DMS 273 (cell line): ENCODE data around the gene C7orf25.
A peak's percentile ranks its signal among the peaks of the same experiment; 100 is the strongest.
"Not testable (repeated sequence)": the region's sequence is repeated elsewhere in the genome, so short reads cannot be mapped to it uniquely, and the experiment has no call there.

Experiments used
- DNase-seq: peaks from one replicate; lab custom pipeline; 2025; ENCODE audit not compliant: unreplicated experiment; lab: John Stamatoyannopoulos, UW

Gene C7orf25

GRCh38 chr7:42930889-42931288 lies 19.0 kb upstream of the C7orf25 start:
- no peak for DNase-seq

- no peak for DNase-seq
These were observed 17.6 kb upstream of the C7orf25 start for GRCh38 chr7:42929449-42929848.

GRCh38 chr7:42928754-42929153 lies 16.9 kb upstream of the C7orf25 start:
- DNase-seq = no peak

GRCh38 chr7:42926204-42926603 lies 14.3 kb upstream of the C7orf25 start:
- no peak for DNase-seq

- DNase-seq = no peak
These were observed 13.8 kb upstream of the C7orf25 start for GRCh38 chr7:42925630-42926029.

- no peak for DNase-seq
These were observed 12.5 kb upstream of the C7orf25 start for GRCh38 chr7:42924223-42924838.

- no peak for DNase-seq
These were observed 10.3 kb upstream of the C7orf25 start for GRCh38 chr7:42922017-42922753.

- no peak for DNase-seq
These were observed 3.5 kb upstream of the C7orf25 start for GRCh38 chr7:42915356-42915755.

- DNase-seq = no peak
These were observed 2.7 kb upstream of the C7orf25 start for GRCh38 chr7:42914421-42915045.

GRCh38 chr7:42914009-42914408 lies 2.1 kb upstream of the C7orf25 start:
- DNase-seq = no peak

GRCh38 chr7:42913591-42913990 lies 1.7 kb upstream of the C7orf25 start:
- no peak for DNase-seq

- no peak for DNase-seq
These were observed 1.6 kb downstream of the C7orf25 start for GRCh38 chr7:42910306-42910705.

GRCh38 chr7:42907316-42907715 lies 4.6 kb downstream of the C7orf25 start:
- DNase-seq = no peak

GRCh38 chr7:42906181-42906580 lies 5.7 kb downstream of the C7orf25 start:
- DNase-seq = no peak

- DNase-seq = no peak
These were observed 9.5 kb downstream of the C7orf25 start for GRCh38 chr7:42902331-42902730.

GRCh38 chr7:42900842-42901241 lies 11.0 kb downstream of the C7orf25 start:
- no peak for DNase-seq

- no peak for DNase-seq
These were observed 18.3 kb downstream of the C7orf25 start for GRCh38 chr7:42893346-42894240.

GRCh38 chr7:42886893-42887505 lies 24.9 kb downstream of the C7orf25 start:
- no peak for DNase-seq

- peak; percentile 35 for DNase-seq
These were observed 25.7 kb downstream of the C7orf25 start for GRCh38 chr7:42886129-42886528.

GRCh38 chr7:42885183-42885582 lies 26.7 kb downstream of the C7orf25 start:
- not testable (repeated sequence) for DNase-seq

GRCh38 chr7:42883950-42884349 lies 27.9 kb downstream of the C7orf25 start:
- no peak for DNase-seq
